Sigmoid colon (tissue), 7 donors: ENCODE measurements around the gene NIPSNAP2. TPM values are rescaled to one million over a fixed set of nuclear protein-coding genes. Genes with fewer than 3 reads are reported as not detected.
"Not testable (repeated sequence)": the region's sequence is repeated elsewhere in the genome, so short reads cannot be mapped to it uniquely, and the experiment has no call there.

ENCODE experiments used
- DNase-seq: peaks from one replicate; pipeline ENCODE4 v3.0.0-alpha.2; 2019
- H3K27ac ChIP-seq, 4 donors: fragments of 200-600 bp; sonication (generic); one replicate each; pipeline ENCODE4 v1.5.1; 2016 to 2019; ENCODE audit warnings: mild to moderate bottlenecking in 1 of 4
- H3K27me3 ChIP-seq, 3 donors: fragments of 200-600 bp; sonication (generic); one replicate each; pipeline ENCODE4 v1.5.1; 2019; ENCODE audit warnings: mild to moderate bottlenecking in 1 of 3
- H3K36me3 ChIP-seq, 4 donors: fragments of 200-600 bp; sonication (generic); one replicate each; pipeline ENCODE4 v1.5.1; 2016 to 2019
- H3K4me1 ChIP-seq, 4 donors: fragments of 200-600 bp; sonication (generic); one replicate each; pipeline ENCODE4 v1.5.1; 2017 to 2019
- H3K4me3 ChIP-seq, 4 donors: fragments of 200-600 bp; sonication (generic); one replicate each; pipeline ENCODE4 v1.5.1; 2017 to 2019; ENCODE audit warnings: mild to moderate bottlenecking in 2 of 4, moderate library complexity in 1 of 4
- H3K9me3 ChIP-seq, 4 donors: fragments of 200-600 bp in 3 of 4; sonication (generic) in 3 of 4; one replicate each; pipeline versions ENCODE4 v1.5.1 to v1.6.1; 2013 to 2019
- EP300 ChIP-seq, 4 donors: sonication (generic); formaldehyde crosslinking; IDR thresholded peaks; one replicate each; pipeline ENCODE4 v1.6.1; 2017; ENCODE audit warnings: antibody characterized with exemption in 4 of 4
- POLR2A ChIP-seq, 2 donors: fragments of 450-650 bp; IDR thresholded peaks; one replicate each; pipeline ENCODE4 v1.6.1; 2016; ENCODE audit warnings: antibody characterized with exemption in 2 of 2, mild to moderate bottlenecking in 2 of 2, moderate library complexity in 2 of 2
- POLR2AphosphoS5 ChIP-seq, 4 donors: sonication (generic); formaldehyde crosslinking; IDR thresholded peaks; one replicate each; pipeline ENCODE4 v1.6.1; 2017; ENCODE audit warnings: antibody characterized with exemption in 4 of 4
- WGBS, 2 donors: extraction: QIAGEN DNeasy Blood & Tissue Kit; methylation state at CpG; one replicate each; pipeline ENCODE4 v1.1.7; 2013; 5-methylcytosine and 5-hydroxymethylcytosine counted together
- intact Hi-C: fragments of 100-400 bp; cut with DNase I; formaldehyde crosslinking; loops from one replicate; pipeline ENCODE4 v1.15.1; 2023
- polyA plus RNA-seq, 3 donors: library from polyadenylated mRNA; stranded (reverse); fragments of 200-250 nt; gene quantifications; one replicate each; pipeline ENCODE4 v1.2.3, GENCODE V29; 2013
- total RNA-seq, 4 donors: library from RNA; depleted of rRNA; stranded (reverse); fragments of >200 nt; gene quantifications; one replicate each; pipeline ENCODE4 v1.1.0, GENCODE V29; 2016
- TF ChIP-seq, protein P1 (sequence below), 4 experiments: fragments of 450-650 bp in 3 of 4; fragments of 200-600 bp in 1 of 4; IDR thresholded peaks; one replicate each; pipeline ENCODE4 v1.5.1; 2016 to 2019; ENCODE audit warnings: antibody characterized with exemption in 4 of 4, mild to moderate bottlenecking in 3 of 4, moderate library complexity in 2 of 4
- donor health status: healthy with polysubstance abuse.
- donor health status: Bipolar disorder and iron deficiency.
- donor health status: healthy.

Gene NIPSNAP2
- total and polyA plus RNA-seq, 7 donors = 39.6 to 158 (median 115) TPM

- no peak for TF ChIP-seq POLR2AphosphoS5 (IDR thresholded peaks at IDR 0.05)
- TF ChIP-seq, protein P1, sequence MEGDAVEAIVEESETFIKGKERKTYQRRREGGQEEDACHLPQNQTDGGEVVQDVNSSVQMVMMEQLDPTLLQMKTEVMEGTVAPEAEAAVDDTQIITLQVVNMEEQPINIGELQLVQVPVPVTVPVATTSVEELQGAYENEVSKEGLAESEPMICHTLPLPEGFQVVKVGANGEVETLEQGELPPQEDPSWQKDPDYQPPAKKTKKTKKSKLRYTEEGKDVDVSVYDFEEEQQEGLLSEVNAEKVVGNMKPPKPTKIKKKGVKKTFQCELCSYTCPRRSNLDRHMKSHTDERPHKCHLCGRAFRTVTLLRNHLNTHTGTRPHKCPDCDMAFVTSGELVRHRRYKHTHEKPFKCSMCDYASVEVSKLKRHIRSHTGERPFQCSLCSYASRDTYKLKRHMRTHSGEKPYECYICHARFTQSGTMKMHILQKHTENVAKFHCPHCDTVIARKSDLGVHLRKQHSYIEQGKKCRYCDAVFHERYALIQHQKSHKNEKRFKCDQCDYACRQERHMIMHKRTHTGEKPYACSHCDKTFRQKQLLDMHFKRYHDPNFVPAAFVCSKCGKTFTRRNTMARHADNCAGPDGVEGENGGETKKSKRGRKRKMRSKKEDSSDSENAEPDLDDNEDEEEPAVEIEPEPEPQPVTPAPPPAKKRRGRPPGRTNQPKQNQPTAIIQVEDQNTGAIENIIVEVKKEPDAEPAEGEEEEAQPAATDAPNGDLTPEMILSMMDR (IDR thresholded peaks at IDR 0.05) = peak in 2 of 4 experiments; percentile 25 to 31
- no peaks in the 10 kb centered on the region for H3K27me3 ChIP-seq
- peak overlapping the region; percentile 43 to 62 (median 56) for H3K4me3 ChIP-seq
- 0% methylated on average over 27 of the region's 27 CpGs for WGBS, 2 donors
- peak; percentile 69 for DNase-seq
- peak overlapping the region; percentile 20 to 62 (median 46) for H3K27ac ChIP-seq
- peaks cover 0 to 9% (median 4%) of the 10 kb centered on the region in 4 donors for H3K4me1 ChIP-seq
- peaks cover 0 to 6% (median 0%) of the 10 kb centered on the region in 4 donors for H3K36me3 ChIP-seq
- intact Hi-C loops = no loop called here
- H3K9me3 ChIP-seq = no peaks in the 10 kb centered on the region
Observed at GRCh38 chr7:56033671-56034432, 69.5 kb downstream of the NIPSNAP2 start.

GRCh38 chr7:56040730-56041129 lies 76.3 kb downstream of the NIPSNAP2 start:
- DNase-seq = no peak
- Histone ChIP-seq H3K4me1 (no peaks in the 10 kb centered on the region), H3K27ac (no peak overlapping the region), H3K27me3 (no peaks in the 10 kb centered on the region), H3K4me3 (no peak overlapping the region), H3K36me3 (peaks cover 0 to 4% (median 0%) of the 10 kb centered on the region in 4 donors), H3K9me3 (no peaks in the 10 kb centered on the region)
- 58 to 82% methylated on average over 3 of the region's 3 CpGs for WGBS, 2 donors
- TF ChIP-seq, protein P1 (IDR thresholded peaks at IDR 0.05) = no peak
- TF ChIP-seq POLR2A (IDR thresholded peaks at IDR 0.05) = no peak
- intact Hi-C loops = no loop called here

DNA sequence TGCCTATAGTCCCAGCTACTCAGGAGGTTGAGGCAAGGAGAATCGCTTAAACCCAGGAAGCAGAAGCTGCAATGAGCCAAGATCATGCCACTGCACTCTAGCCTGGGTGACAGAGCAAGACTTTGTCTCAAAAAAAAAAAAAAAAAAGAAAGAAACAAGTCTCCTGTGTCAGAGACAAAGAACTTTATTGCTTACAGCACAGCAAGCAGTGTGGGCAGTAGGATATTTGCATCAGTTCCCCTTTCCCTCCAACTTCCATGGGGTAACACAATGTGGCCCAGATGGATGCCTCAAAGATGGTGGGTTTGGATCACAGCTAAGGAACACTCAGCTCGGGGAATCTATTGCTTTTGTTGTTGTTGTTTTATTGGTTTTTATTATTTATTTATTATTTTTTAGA lies 81.4 kb downstream of the NIPSNAP2 start:
- Histone ChIP-seq H3K27ac (peak overlapping the region in 3 of 4 donors; percentile 38 to 97 (median 87)), H3K4me1 (peaks cover 0 to 46% (median 41%) of the 10 kb centered on the region in 4 donors)
- H3K36me3 ChIP-seq, H3K27me3 ChIP-seq, H3K9me3 ChIP-seq, DNase-seq, H3K4me3 ChIP-seq, intact Hi-C loops: not testable (repeated sequence)
- 92 to 94% methylated on average over 2 of the region's 2 CpGs for WGBS, 2 donors

GRCh38 chr7:56046721-56047445 lies 82.5 kb downstream of the NIPSNAP2 start:
- Histone ChIP-seq H3K27ac (peak overlapping the region; percentile 38 to 97 (median 81)), H3K4me1 (peaks cover 0 to 49% (median 43%) of the 10 kb centered on the region in 4 donors), H3K27me3 (no peaks in the 10 kb centered on the region), H3K36me3 (peaks cover 0 to 4% (median 0%) of the 10 kb centered on the region in 4 donors), H3K9me3 (no peaks in the 10 kb centered on the region), H3K4me3 (no peak overlapping the region)
- TF ChIP-seq, protein P1 (IDR thresholded peaks at IDR 0.05) = no peak
- TF ChIP-seq POLR2AphosphoS5 (IDR thresholded peaks at IDR 0.05) (peak in 3 of 4 donors; percentile 60 to 83 (median 80)), POLR2A (IDR thresholded peaks at IDR 0.05) (no peak), EP300 (IDR thresholded peaks at IDR 0.05) (peak in 1 of 4 donors; percentile 10)
- WGBS, 2 donors = 17 to 55% methylated on average over 5 of the region's 5 CpGs
- intact Hi-C loops = no loop called here
- DNase-seq = no peak

DNA sequence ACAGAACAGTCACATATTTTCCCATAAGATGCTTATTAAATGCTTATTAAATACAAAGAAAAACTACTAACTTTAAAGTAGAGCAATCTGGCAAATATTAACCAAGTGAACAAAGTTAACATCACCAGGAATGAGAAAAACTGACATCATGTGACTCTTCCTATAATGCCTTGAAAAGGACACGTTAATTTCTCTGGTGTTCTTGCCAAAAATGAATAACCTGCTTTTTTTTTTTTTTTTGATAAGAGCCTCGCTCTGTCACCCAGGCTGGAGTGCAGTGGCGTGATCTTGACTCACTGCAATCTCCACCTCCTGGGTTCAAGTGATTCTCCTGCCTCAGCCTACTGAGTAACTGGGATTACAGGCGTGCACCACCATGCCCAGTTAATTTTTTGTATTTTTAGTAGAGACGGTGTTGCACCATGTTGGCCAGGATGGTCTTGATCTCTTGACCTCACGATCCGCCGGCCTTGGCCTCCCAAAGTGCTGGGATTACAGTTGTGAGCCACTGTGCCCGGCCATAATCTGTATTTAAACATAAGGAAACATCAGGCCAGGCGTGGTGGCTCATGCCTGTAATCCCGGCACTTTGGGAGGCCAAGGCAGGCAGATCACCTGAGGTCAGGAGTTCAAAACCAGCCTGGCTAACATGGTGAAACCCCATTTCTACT lies 83.2 kb downstream of the NIPSNAP2 start:
- H3K27me3 ChIP-seq, H3K9me3 ChIP-seq, intact Hi-C loops, DNase-seq, H3K36me3 ChIP-seq, H3K4me3 ChIP-seq: not testable (repeated sequence)
- peaks cover 0 to 55% (median 47%) of the 10 kb centered on the region in 4 donors for H3K4me1 ChIP-seq
- peak overlapping the region; percentile 38 to 97 (median 81) for H3K27ac ChIP-seq
- 54 to 83% methylated on average over 11 of the region's 11 CpGs for WGBS, 2 donors
